CD4-positive, alpha-beta T cell treated with Interleukin-15 for 1 hour (primary cell): ENCODE data around the gene STOX2.

ENCODE experiments used
- DNase-seq: peaks from one replicate; pipeline ENCODE4 v3.0.0-alpha.2; 2020

The STOX2 gene

GRCh38 chr4:183987987-183988392 is 82.9 kb downstream of the STOX2 start:
- peak; percentile 44 for DNase-seq

- no peak for DNase-seq
Measured at GRCh38 chr4:183988874-183989273, 83.8 kb downstream of the STOX2 start.

GRCh38 chr4:183989461-183989860 is 84.4 kb downstream of the STOX2 start:
- no peak for DNase-seq

GRCh38 chr4:183989931-183990330 is 84.8 kb downstream of the STOX2 start:
- DNase-seq: no peak

GRCh38 chr4:183993676-183994075 is 88.6 kb downstream of the STOX2 start:
- no peak for DNase-seq

- DNase-seq: no peak
Measured at GRCh38 chr4:183995570-183995969, 90.5 kb downstream of the STOX2 start.

GRCh38 chr4:183996868-183997267 is 91.8 kb downstream of the STOX2 start:
- DNase-seq: no peak

GRCh38 chr4:183999435-183999834 is 94.3 kb downstream of the STOX2 start:
- DNase-seq: no peak

- no peak for DNase-seq
Measured at GRCh38 chr4:184000457-184001396, 95.6 kb downstream of the STOX2 start.

- DNase-seq: no peak
Measured at GRCh38 chr4:184003433-184003832, 98.3 kb downstream of the STOX2 start.

- no peak for DNase-seq
Measured at GRCh38 chr4:184007891-184008290, 102.8 kb downstream of the STOX2 start.

GRCh38 chr4:184010696-184011095 is 105.6 kb downstream of the STOX2 start:
- no peak for DNase-seq

GRCh38 chr4:184011826-184012380 is 106.8 kb downstream of the STOX2 start:
- no peak for DNase-seq

GRCh38 chr4:184012937-184013336 is 107.8 kb downstream of the STOX2 start:
- DNase-seq: no peak

GRCh38 chr4:184014301-184014700 is 109.2 kb downstream of the STOX2 start:
- no peak for DNase-seq

- no peak for DNase-seq
Measured at GRCh38 chr4:184016759-184017668, 111.9 kb downstream of the STOX2 start.

- no peak for DNase-seq
Measured at GRCh38 chr4:184019076-184019475, 114.0 kb downstream of the STOX2 start.

GRCh38 chr4:184019667-184020623 is 114.8 kb downstream of the STOX2 start:
- no peak for DNase-seq

- DNase-seq: no peak
Measured at GRCh38 chr4:184021389-184021788, 116.3 kb downstream of the STOX2 start.

- DNase-seq: no peak
Measured at GRCh38 chr4:184022679-184023383, 117.7 kb downstream of the STOX2 start.

- no peak for DNase-seq
Measured at GRCh38 chr4:184024637-184025036, 119.5 kb downstream of the STOX2 start.
